ENCODE results near the gene ABCF1.
A peak's percentile ranks its signal among the peaks of the same experiment; 100 is the strongest.

The ABCF1 gene

DNA sequence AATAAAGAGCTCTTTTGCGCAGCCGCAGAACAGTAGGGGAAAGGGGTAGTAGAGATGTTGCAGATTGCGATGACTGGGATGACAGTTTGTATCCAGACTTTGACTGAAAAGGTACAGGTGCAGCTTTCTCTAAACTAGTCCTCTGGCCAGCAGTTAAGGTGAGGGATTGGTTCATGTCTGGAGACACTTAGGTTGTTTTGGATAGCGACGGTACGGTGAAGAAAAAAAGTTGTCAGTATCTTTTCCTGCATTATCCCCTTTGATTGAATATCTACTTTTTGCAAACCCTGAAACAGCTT, 13.6 kb upstream of the ABCF1 start:
- no peak for DNase-seq (ENCODE audit: low spot score)

GRCh38 chr6:30560930-30561329, 10.3 kb upstream of the ABCF1 start:
- no peak for DNase-seq (ENCODE audit: low spot score)

GRCh38 chr6:30562470-30563425, 8.5 kb upstream of the ABCF1 start:
- no peak for DNase-seq (ENCODE audit: low spot score)

DNA sequence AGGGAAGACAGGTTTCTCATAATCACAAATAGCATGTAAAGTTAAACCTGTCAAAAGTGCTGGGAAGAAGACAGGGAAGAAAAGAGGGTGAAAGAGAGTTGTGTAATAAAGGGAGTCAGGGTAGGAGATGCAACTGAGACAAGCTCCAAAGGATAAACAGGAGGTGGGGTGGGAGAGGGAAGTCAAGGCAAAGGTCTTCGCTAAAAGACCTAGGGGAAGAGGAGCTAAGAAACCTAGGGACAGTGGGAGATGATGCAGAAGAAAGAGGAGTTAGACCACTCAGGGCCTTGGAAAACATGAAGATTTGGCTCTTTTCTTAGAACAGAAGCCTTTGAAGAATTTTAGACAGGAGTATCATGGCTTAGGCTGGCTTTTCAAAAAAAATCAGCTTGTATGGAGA, 7.1 kb upstream of the ABCF1 start:
- DNase-seq (ENCODE audit: low spot score), result no peak

DNA sequence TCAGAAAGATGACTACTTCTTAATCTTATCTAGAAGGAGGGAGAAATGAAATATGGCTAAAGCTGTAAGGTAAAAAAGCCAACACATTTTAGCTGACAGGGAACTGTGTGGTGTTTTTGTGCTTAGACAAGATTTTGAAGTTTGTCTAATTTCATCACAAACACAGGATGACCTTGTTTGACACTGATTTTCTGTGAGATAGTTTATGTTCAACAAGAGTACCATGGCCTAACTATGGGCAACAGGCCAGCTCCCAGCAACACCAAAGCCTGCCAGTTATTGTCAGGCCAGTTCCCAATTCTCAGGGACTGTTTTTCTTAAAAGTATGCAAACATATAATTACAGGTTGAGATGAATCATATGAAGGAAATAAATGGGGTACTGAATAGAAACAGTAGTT, 5.5 kb upstream of the ABCF1 start:
- no peak for DNase-seq (ENCODE audit: low spot score)

GRCh38 chr6:30568245-30568644, 3.0 kb upstream of the ABCF1 start:
- DNase-seq (ENCODE audit: low spot score), result no peak

GRCh38 chr6:30570263-30570662, 979 bp upstream of the ABCF1 start:
- no peak for DNase-seq (ENCODE audit: low spot score)

- no peak for DNase-seq (ENCODE audit: low spot score)
Observed at GRCh38 chr6:30570740-30571074, 535 bp upstream of the ABCF1 start.

GRCh38 chr6:30571762-30572082, 480 bp downstream of the ABCF1 start:
- DNase-seq (ENCODE audit: low spot score), result no peak

- DNase-seq (ENCODE audit: low spot score), result no peak
Observed at GRCh38 chr6:30572148-30572547, 906 bp downstream of the ABCF1 start.

DNA sequence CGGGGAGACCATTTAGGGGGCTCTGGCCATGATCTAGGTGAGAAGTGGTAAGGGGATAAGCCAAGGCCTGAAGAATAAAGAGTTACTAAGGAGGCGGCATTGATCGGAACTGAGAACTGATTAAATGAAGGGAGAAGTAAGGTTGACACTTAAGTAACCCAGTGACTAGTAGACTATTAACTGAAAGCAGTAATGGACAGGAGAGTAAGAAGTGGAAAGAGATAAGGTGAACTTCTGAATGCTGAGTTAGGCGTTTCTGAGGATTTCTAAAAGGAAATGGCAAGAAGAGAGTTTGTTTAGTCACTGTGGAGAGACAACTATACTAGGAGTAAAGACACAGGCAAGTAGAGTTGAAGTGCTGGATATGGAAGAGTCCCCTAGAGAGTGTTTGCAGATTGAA, 1.9 kb downstream of the ABCF1 start:
- no peak for DNase-seq (ENCODE audit: low spot score)

DNA sequence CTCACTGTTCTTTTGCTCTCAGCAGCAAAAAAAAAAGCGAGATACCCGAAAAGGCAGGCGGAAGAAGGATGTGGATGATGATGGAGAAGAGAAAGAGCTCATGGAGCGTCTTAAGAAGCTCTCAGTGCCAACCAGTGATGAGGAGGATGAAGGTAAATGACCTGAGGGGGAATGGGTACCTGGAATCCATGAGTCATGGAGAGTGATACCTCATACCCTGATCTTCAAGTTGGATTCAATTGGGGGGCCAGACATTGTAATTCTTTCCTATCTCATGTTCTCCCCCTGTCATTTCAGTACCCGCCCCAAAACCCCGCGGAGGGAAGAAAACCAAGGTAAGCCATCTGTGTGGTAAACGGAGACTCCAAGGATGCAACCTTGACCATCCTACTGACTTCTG, 6.8 kb downstream of the ABCF1 start:
- no peak for DNase-seq (ENCODE audit: low spot score)

- no peak for DNase-seq (ENCODE audit: low spot score)
Observed at GRCh38 chr6:30583921-30584320, 12.7 kb downstream of the ABCF1 start.

GRCh38 chr6:30589754-30590358, 18.6 kb downstream of the ABCF1 start:
- no peak for DNase-seq (ENCODE audit: low spot score)

DNA sequence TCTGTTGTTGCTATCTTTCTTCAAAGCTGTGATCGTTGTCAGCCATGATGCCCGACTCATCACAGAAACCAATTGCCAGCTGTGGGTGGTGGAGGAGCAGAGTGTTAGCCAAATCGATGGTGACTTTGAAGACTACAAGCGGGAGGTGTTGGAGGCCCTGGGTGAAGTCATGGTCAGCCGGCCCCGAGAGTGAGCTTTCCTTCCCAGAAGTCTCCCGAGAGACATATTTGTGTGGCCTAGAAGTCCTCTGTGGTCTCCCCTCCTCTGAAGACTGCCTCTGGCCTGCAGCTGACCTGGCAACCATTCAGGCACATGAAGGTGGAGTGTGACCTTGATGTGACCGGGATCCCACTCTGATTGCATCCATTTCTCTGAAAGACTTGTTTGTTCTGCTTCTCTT, 19.3 kb downstream of the ABCF1 start:
- DNase-seq (ENCODE audit: low spot score), result no peak

DNA sequence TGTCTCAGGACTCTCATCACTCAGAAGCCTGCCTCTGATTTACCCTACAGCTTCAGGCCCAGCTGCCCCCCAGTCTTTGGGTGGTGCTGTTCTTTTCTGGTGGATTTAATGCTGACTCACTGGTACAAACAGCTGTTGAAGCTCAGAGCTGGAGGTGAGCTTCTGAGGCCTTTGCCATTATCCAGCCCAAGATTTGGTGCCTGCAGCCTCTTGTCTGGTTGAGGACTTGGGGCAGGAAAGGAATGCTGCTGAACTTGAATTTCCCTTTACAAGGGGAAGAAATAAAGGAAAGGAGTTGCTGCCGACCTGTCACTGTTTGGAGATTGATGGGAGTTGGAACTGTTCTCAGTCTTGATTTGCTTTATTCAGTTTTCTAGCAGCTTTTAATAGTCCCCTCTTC, 19.8 kb downstream of the ABCF1 start:
- no peak for DNase-seq (ENCODE audit: low spot score)

DNA sequence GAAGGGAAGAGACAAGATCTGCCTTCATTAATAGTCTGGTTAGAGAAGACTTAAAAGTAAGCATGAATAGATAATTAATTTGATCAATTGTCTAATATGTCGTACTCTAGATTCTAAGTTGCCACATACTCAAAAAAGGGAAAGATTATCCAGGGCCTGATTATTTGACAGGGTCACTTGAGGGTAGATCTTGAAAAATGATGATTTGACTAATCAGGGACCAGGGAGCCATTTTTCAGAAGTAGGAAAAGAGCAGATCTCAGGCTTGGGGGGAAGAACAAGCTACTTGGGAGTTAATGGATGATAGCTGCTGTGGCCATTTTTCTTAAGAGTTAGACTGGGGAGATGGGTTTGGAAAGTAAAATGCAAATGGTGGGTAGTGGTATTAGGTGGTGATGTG, 21.0 kb downstream of the ABCF1 start:
- DNase-seq (ENCODE audit: low spot score), result no peak

GRCh38 chr6:30597315-30598144, 26.3 kb downstream of the ABCF1 start:
- peak; percentile 68 for DNase-seq (ENCODE audit: low spot score)

GRCh38 chr6:30598912-30599624, 27.8 kb downstream of the ABCF1 start:
- no peak for DNase-seq (ENCODE audit: low spot score)

- no peak for DNase-seq (ENCODE audit: low spot score)
Observed at GRCh38 chr6:30599625-30600324, 28.5 kb downstream of the ABCF1 start.

DNA sequence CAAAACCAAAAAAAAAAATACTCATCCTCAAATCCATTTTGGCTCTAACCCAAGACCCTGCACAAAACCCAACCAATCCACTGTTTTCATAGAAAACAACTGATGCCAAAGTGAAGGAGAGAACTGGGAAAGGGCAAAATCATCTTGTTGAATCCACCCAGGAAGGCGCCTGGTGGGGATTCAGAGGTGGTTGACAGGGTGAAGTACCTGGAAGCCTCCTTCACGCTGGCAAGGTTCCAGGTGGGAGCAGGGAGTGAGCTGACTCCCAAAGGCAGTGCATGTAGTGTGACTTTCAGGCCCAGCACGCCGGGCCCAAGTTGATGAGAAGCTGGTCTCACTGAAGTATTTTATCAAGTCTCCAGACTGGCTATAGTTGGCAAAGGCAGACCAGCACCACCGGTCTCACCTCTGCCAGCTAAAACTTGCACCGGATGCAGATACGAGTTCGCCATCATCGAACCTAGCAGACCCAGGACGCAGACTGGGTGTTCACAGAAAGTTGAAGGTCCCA, 29.3 kb downstream of the ABCF1 start:
- DNase-seq (ENCODE audit: low spot score), result no peak

DNA sequence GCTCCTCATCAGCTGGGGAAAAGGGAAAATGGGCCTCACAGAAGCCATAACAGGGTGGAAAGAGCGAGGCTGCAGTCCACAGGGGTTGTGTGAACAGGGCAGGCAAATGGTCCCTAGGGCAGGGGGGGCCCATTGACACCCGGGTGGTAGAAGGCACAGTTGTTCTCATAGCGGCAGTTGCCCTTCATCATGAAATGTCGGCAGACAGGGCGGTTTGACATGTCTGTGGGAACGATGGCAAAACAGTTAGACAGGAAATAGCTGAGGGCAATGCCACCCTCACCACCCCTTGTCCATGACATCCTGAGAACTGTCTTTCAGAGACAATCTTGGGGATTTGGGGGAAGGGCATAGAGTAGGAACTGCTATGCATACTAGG, 30.2 kb downstream of the ABCF1 start:
- no peak for DNase-seq (ENCODE audit: low spot score)
